ENCODE measurements around the gene GDE1. TPM values are rescaled to one million over a fixed set of nuclear protein-coding genes. Genes with fewer than 3 reads are reported as not detected.

GDE1 gene
- total and polyA plus RNA-seq, 9 of the 15 experiments (the other 6 are each of a cell fraction or from before 2014, with no cell fraction given): 18.8 to 40.5 (median 22.3) TPM

DNA sequence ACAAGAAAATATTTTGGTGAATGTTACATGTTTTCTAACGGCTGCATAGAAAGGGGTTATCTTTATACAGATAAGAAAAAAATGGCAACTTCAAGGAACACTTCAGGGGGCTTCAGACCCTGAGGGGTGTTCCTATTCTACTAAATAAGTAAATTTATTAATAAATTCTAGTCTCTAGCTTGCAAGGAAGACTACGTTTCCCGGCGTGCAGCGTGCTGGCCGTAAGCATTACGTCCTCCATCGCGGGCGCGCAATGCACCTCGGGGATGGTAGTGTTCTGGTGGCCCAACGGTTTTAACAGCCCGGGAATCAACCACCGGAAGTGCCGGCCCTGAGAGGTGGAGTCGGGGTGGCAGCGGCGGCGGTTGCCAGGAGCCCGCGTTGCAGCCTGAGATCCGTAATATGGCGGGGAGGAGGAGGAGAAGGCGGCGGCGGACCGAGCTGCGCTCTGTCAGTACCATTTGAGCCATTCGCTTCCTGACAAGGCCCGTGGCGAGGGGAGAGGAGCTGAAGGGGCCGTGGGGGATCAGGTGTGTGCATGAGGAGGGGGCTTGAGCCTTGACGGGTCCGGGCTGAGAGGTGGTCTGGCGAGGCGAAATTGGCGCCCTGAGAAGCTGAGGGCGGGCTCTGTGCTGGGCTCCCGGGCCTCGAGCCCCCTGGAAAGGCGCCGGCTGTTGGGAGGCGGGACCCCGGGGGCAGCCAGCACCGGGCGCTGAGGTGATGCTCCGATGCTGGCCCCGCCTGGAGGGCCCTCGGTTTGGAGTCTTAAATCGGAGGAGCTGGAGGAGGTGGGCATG lies 1.9 kb upstream of the GDE1 start, which contains the start of gene CCP110 (continued):
- no peak for TF ChIP-seq MEIS2 (IDR thresholded peaks at IDR 0.05; ENCODE audit: partially characterized antibody)
- TF ChIP-seq NFXL1 (CRISPR knock-in tag; IDR thresholded peaks at IDR 0.05): no peak
- no peak for TF ChIP-seq SIN3B (IDR thresholded peaks at IDR 0.05; ENCODE audit: low read depth)
- TF ChIP-seq EP400 (IDR thresholded peaks at IDR 0.05): peak; percentile 63; the same call in 1 of the 2 replicates
- TF ChIP-seq, protein P1, sequence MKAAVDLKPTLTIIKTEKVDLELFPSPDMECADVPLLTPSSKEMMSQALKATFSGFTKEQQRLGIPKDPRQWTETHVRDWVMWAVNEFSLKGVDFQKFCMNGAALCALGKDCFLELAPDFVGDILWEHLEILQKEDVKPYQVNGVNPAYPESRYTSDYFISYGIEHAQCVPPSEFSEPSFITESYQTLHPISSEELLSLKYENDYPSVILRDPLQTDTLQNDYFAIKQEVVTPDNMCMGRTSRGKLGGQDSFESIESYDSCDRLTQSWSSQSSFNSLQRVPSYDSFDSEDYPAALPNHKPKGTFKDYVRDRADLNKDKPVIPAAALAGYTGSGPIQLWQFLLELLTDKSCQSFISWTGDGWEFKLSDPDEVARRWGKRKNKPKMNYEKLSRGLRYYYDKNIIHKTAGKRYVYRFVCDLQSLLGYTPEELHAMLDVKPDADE (conservative IDR thresholded peaks at IDR 0.05; ENCODE audit: control insufficient read depth, low read depth, low read length): peak; percentile 99
- TF ChIP-seq CTBP1 (IDR thresholded peaks at IDR 0.05; ENCODE audit: borderline replicate concordance): 0 out of 2 replicates have a peak, but pooled peaks have one; percentile 27
- no peak for TF ChIP-seq XRCC3 (IDR thresholded peaks at IDR 0.05)
- TF ChIP-seq, protein P2, sequence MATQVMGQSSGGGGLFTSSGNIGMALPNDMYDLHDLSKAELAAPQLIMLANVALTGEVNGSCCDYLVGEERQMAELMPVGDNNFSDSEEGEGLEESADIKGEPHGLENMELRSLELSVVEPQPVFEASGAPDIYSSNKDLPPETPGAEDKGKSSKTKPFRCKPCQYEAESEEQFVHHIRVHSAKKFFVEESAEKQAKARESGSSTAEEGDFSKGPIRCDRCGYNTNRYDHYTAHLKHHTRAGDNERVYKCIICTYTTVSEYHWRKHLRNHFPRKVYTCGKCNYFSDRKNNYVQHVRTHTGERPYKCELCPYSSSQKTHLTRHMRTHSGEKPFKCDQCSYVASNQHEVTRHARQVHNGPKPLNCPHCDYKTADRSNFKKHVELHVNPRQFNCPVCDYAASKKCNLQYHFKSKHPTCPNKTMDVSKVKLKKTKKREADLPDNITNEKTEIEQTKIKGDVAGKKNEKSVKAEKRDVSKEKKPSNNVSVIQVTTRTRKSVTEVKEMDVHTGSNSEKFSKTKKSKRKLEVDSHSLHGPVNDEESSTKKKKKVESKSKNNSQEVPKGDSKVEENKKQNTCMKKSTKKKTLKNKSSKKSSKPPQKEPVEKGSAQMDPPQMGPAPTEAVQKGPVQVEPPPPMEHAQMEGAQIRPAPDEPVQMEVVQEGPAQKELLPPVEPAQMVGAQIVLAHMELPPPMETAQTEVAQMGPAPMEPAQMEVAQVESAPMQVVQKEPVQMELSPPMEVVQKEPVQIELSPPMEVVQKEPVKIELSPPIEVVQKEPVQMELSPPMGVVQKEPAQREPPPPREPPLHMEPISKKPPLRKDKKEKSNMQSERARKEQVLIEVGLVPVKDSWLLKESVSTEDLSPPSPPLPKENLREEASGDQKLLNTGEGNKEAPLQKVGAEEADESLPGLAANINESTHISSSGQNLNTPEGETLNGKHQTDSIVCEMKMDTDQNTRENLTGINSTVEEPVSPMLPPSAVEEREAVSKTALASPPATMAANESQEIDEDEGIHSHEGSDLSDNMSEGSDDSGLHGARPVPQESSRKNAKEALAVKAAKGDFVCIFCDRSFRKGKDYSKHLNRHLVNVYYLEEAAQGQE (IDR thresholded peaks at IDR 0.05; ENCODE audit: borderline replicate concordance): no peak
- TF ChIP-seq, protein P2 (CRISPR knock-in tag; IDR thresholded peaks at IDR 0.05; ENCODE audit: low read depth): no peak
- no peak for TF ChIP-seq ZSCAN29 (IDR thresholded peaks at IDR 0.05)
- TF ChIP-seq, protein P3, sequence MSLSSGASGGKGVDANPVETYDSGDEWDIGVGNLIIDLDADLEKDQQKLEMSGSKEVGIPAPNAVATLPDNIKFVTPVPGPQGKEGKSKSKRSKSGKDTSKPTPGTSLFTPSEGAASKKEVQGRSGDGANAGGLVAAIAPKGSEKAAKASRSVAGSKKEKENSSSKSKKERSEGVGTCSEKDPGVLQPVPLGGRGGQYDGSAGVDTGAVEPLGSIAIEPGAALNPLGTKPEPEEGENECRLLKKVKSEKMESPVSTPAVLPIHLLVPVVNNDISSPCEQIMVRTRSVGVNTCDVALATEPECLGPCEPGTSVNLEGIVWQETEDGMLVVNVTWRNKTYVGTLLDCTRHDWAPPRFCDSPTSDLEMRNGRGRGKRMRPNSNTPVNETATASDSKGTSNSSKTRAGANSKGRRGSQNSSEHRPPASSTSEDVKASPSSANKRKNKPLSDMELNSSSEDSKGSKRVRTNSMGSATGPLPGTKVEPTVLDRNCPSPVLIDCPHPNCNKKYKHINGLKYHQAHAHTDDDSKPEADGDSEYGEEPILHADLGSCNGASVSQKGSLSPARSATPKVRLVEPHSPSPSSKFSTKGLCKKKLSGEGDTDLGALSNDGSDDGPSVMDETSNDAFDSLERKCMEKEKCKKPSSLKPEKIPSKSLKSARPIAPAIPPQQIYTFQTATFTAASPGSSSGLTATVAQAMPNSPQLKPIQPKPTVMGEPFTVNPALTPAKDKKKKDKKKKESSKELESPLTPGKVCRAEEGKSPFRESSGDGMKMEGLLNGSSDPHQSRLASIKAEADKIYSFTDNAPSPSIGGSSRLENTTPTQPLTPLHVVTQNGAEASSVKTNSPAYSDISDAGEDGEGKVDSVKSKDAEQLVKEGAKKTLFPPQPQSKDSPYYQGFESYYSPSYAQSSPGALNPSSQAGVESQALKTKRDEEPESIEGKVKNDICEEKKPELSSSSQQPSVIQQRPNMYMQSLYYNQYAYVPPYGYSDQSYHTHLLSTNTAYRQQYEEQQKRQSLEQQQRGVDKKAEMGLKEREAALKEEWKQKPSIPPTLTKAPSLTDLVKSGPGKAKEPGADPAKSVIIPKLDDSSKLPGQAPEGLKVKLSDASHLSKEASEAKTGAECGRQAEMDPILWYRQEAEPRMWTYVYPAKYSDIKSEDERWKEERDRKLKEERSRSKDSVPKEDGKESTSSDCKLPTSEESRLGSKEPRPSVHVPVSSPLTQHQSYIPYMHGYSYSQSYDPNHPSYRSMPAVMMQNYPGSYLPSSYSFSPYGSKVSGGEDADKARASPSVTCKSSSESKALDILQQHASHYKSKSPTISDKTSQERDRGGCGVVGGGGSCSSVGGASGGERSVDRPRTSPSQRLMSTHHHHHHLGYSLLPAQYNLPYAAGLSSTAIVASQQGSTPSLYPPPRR (CRISPR knock-in tag; IDR thresholded peaks at IDR 0.05; ENCODE audit: borderline replicate concordance): no peak
- TF ChIP-seq ZNF316 (IDR thresholded peaks at IDR 0.05): no peak
